ENCODE data around the gene DIAPH3. TPM values are rescaled to one million over a fixed set of nuclear protein-coding genes. Genes with fewer than 3 reads are reported as not detected.

DIAPH3 gene
- total RNA-seq, 6 experiments from 2014 or later, result 18.4 to 38.5 (median 37.5) TPM

DNA sequence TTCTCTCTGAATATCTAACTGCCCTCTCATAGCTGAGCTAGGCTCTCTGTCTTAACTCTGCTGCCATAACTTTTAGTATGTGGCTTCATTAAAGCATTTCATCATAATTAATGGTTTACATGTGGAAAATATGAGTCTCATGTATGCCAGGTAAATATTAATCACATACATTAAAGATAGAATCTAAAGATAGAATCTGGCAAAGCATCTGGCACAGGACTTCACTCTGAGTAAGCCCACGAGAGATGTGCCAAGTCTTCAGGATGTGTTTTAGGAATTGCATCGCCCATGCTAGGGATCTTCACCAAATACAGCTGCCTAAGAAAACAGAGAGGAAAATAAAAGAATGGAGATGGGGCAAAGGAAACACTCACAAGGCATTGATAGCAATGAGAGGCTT is 285.8 kb downstream of the DIAPH3 start:
- H3K27me3 Mint-ChIP-seq (ENCODE audit: insufficient read depth), result peaks cover 3% of the 10 kb centered on the region
- H3K27ac Mint-ChIP-seq, result peak overlapping the region; percentile 58
- H3K4me3 Mint-ChIP-seq, result no peak overlapping the region
- DNase-seq, result peak; percentile 3
- H3K9me3 Mint-ChIP-seq, result no peaks in the 10 kb centered on the region
- peaks cover 34% of the 10 kb centered on the region for H3K4me1 Mint-ChIP-seq (ENCODE audit: low read depth)
- peaks cover 11% of the 10 kb centered on the region for H3K36me3 Mint-ChIP-seq (ENCODE audit: low read depth)
- TF ChIP-seq, protein P1, sequence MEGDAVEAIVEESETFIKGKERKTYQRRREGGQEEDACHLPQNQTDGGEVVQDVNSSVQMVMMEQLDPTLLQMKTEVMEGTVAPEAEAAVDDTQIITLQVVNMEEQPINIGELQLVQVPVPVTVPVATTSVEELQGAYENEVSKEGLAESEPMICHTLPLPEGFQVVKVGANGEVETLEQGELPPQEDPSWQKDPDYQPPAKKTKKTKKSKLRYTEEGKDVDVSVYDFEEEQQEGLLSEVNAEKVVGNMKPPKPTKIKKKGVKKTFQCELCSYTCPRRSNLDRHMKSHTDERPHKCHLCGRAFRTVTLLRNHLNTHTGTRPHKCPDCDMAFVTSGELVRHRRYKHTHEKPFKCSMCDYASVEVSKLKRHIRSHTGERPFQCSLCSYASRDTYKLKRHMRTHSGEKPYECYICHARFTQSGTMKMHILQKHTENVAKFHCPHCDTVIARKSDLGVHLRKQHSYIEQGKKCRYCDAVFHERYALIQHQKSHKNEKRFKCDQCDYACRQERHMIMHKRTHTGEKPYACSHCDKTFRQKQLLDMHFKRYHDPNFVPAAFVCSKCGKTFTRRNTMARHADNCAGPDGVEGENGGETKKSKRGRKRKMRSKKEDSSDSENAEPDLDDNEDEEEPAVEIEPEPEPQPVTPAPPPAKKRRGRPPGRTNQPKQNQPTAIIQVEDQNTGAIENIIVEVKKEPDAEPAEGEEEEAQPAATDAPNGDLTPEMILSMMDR (IDR thresholded peaks at IDR 0.05), result no peak

DNA sequence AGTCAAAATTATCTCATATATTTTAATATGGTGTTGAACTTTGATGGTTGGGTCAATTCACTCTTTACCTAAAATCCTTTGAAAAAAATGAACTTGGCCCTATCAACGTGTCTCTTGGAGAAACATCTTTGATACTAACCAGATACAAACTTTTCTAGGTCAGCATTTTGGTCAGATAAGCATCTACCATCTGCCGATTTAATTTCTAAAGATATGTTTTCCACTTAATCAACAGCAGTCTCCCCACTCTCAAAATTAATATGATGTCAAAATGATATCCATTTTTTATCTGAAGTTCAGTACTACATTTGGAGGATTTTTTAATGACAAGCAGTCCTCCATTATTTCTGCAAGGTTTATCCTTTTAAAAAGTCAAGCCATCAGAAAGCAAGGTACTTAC is 288.8 kb downstream of the DIAPH3 start:
- Mint-ChIP-seq H3K27ac (no peak overlapping the region), H3K9me3 (no peaks in the 10 kb centered on the region), H3K27me3 (ENCODE audit: insufficient read depth) (peaks cover 2% of the 10 kb centered on the region), H3K4me3 (no peak overlapping the region), H3K36me3 (ENCODE audit: low read depth) (peaks cover 18% of the 10 kb centered on the region), H3K4me1 (ENCODE audit: low read depth) (peaks cover 24% of the 10 kb centered on the region)
- DNase-seq, result no peak
- TF ChIP-seq, protein P1 (IDR thresholded peaks at IDR 0.05), result no peak

DNA sequence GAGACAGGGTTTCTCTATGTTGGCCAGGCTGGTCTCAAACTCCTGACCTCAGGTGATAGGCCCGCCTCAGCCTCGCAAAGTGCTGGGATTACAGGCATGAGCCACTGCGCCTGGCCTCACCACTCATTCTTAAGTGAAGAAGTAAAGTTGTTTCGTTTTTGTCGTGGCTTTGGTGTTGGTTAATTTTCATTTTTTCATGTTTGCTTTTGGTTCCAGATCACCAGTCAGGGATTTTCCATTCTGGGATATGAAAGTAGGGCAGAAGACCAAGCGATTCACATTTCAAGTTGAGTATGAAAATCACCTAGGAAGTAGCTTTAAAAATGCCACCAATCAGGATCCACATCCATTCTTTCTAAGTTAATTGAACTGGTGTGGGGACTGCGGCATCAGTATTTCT is 289.9 kb downstream of the DIAPH3 start:
- Mint-ChIP-seq H3K4me3 (no peak overlapping the region), H3K27ac (no peak overlapping the region), H3K9me3 (no peaks in the 10 kb centered on the region), H3K4me1 (ENCODE audit: low read depth) (peaks cover 13% of the 10 kb centered on the region), H3K27me3 (ENCODE audit: insufficient read depth) (no peaks in the 10 kb centered on the region; the same call in 1 of the 2 replicates), H3K36me3 (ENCODE audit: low read depth) (peaks cover 18% of the 10 kb centered on the region)
- DNase-seq, result no peak
- TF ChIP-seq, protein P1 (IDR thresholded peaks at IDR 0.05), result no peak

DNA sequence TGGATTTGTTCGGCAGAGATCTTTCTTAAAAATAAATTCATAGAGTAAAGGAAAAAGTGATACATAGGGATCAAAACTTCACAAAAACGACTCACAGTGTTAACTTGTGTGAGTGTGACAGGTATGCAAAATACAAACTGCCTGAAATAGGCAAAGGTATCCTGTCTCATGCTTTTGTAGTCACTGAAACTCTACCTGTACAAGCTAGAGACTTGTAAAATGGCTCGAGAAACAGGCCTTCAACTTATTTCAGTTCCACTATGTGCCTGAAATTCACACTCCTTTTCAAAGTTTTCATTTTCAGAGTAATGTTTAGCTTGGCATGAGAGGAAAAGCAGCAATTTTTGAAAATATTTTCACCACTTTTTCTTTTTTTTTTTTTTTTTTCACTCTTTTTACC is 290.4 kb downstream of the DIAPH3 start:
- Mint-ChIP-seq H3K27ac (no peak overlapping the region), H3K4me1 (ENCODE audit: low read depth) (peaks cover 11% of the 10 kb centered on the region), H3K9me3 (no peaks in the 10 kb centered on the region), H3K27me3 (ENCODE audit: insufficient read depth) (no peaks in the 10 kb centered on the region; the same call in 1 of the 2 replicates), H3K4me3 (no peak overlapping the region), H3K36me3 (ENCODE audit: low read depth) (peaks cover 18% of the 10 kb centered on the region)
- TF ChIP-seq, protein P1 (IDR thresholded peaks at IDR 0.05), result no peak
- DNase-seq, result no peak

DNA sequence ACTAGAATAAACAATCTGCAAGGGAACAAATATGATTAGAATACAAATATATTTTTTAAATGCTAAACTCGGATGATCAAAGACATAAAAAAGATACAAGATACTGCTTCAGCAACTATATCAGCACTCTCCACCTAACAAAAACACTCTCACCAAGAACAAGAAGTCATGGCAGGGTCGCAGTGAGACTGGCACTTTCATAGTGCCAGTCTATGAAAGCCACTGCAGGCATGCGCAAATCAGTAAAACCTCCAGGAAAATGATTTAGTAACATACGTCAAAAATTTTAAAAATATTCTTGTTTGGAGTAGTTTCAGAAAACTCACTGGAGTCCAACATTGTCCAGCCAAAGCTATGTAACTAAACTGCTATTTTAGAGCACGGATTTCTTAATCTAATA is 295.9 kb downstream of the DIAPH3 start:
- Mint-ChIP-seq H3K4me3 (no peak overlapping the region), H3K4me1 (ENCODE audit: low read depth) (peaks cover 16% of the 10 kb centered on the region), H3K27ac (no peak overlapping the region), H3K27me3 (ENCODE audit: insufficient read depth) (no peaks in the 10 kb centered on the region), H3K9me3 (no peaks in the 10 kb centered on the region), H3K36me3 (ENCODE audit: low read depth) (peaks cover 7% of the 10 kb centered on the region; the same call in 1 of the 2 replicates)
- TF ChIP-seq, protein P1 (IDR thresholded peaks at IDR 0.05), result no peak
- no peak for DNase-seq

DNA sequence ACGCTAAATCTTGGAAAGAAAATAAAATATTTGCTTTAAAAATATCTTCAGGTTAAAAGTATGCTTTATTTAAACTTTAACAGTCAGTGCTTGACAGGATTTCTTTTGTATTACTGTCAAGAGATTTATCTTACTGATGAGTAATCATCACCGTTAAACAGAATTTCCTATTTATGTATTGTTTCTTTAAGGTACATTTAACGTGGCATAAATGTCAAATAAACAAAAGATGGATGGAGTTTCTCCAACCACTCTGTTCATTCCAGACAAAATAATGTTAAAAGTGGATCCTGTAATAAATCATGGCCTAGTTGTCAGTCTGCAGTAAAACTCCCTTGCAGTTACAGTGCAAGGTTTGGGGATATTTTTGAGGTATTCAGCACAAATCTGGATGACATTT is 298.3 kb downstream of the DIAPH3 start:
- TF ChIP-seq, protein P1 (IDR thresholded peaks at IDR 0.05), result no peak
- Mint-ChIP-seq H3K4me1 (ENCODE audit: low read depth) (peaks cover 21% of the 10 kb centered on the region), H3K4me3 (no peak overlapping the region), H3K27ac (0 out of 2 replicates have a peak overlapping the region, but pooled peaks have one; percentile 6), H3K27me3 (ENCODE audit: insufficient read depth) (no peaks in the 10 kb centered on the region), H3K9me3 (no peaks in the 10 kb centered on the region), H3K36me3 (ENCODE audit: low read depth) (peaks cover 9% of the 10 kb centered on the region)
- DNase-seq, result peak; percentile 1

Measured in HFFc6 (cell line).